ENCODE results near the gene C6orf89.

C6orf89 gene

DNA sequence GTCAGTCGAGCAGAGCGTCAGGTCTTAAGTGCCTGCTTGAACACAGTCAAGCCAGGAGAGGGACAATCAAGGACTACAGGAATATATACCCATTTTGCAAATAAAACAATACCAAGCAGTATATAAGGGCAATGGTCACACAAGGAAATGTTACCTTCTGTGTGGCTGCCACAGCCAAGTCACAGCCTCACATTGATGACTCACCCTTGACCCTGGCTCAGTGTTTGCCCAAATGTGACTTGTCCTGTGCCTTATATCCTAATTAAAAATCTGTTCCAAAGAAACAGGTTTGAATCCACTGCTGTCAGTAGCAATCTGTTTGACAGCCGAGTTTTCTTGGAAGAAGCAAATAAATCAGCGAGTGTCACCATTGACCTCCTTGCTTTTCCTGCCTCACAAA is 34.3 kb downstream of the C6orf89 start:
- Histone ChIP-seq H3K27me3 (ENCODE audit: insufficient read depth, poor library complexity, severe bottlenecking) (no peaks in the 10 kb centered on the region), H3K27ac (replicated peaks) (no peak overlapping the region), H3K4me3 (replicated peaks; ENCODE audit: insufficient read depth, low read length) (no peak overlapping the region)
- TF ChIP-seq POLR2AphosphoS5 (IDR thresholded peaks at IDR 0.05; ENCODE audit: low read depth) = no peak
- no peak for DNase-seq (ENCODE audit: low read depth in 1 of 2, low spot score in 1 of 2)

DNA sequence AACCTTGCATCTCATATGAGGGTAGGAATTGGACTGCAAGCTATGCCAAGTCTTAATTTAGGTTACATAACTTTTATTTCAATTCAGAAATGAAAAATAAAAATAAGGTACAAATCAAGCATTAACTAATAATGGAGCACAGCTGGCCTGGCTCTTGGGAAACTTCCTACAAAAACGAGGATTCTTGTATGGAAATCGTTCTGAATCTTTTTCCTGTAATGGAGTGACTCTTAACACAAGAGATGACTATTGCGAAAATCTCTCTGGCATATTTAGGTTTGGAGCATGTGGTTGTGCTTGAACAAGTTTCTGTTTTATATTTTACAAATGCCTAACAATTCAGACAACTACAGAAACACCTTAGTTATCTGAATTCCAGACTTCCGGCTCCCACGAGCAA is 34.8 kb downstream of the C6orf89 start:
- TF ChIP-seq, protein P1, sequence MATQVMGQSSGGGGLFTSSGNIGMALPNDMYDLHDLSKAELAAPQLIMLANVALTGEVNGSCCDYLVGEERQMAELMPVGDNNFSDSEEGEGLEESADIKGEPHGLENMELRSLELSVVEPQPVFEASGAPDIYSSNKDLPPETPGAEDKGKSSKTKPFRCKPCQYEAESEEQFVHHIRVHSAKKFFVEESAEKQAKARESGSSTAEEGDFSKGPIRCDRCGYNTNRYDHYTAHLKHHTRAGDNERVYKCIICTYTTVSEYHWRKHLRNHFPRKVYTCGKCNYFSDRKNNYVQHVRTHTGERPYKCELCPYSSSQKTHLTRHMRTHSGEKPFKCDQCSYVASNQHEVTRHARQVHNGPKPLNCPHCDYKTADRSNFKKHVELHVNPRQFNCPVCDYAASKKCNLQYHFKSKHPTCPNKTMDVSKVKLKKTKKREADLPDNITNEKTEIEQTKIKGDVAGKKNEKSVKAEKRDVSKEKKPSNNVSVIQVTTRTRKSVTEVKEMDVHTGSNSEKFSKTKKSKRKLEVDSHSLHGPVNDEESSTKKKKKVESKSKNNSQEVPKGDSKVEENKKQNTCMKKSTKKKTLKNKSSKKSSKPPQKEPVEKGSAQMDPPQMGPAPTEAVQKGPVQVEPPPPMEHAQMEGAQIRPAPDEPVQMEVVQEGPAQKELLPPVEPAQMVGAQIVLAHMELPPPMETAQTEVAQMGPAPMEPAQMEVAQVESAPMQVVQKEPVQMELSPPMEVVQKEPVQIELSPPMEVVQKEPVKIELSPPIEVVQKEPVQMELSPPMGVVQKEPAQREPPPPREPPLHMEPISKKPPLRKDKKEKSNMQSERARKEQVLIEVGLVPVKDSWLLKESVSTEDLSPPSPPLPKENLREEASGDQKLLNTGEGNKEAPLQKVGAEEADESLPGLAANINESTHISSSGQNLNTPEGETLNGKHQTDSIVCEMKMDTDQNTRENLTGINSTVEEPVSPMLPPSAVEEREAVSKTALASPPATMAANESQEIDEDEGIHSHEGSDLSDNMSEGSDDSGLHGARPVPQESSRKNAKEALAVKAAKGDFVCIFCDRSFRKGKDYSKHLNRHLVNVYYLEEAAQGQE (IDR thresholded peaks at IDR 0.05; ENCODE audit: insufficient replicate concordance, low read depth) = no peak
- no peak for TF ChIP-seq GABPA (IDR thresholded peaks at IDR 0.05; ENCODE audit: low read depth)
- no peak for TF ChIP-seq SPI1 (IDR thresholded peaks at IDR 0.05; ENCODE audit: borderline replicate concordance, low read depth)
- TF ChIP-seq, protein P2, sequence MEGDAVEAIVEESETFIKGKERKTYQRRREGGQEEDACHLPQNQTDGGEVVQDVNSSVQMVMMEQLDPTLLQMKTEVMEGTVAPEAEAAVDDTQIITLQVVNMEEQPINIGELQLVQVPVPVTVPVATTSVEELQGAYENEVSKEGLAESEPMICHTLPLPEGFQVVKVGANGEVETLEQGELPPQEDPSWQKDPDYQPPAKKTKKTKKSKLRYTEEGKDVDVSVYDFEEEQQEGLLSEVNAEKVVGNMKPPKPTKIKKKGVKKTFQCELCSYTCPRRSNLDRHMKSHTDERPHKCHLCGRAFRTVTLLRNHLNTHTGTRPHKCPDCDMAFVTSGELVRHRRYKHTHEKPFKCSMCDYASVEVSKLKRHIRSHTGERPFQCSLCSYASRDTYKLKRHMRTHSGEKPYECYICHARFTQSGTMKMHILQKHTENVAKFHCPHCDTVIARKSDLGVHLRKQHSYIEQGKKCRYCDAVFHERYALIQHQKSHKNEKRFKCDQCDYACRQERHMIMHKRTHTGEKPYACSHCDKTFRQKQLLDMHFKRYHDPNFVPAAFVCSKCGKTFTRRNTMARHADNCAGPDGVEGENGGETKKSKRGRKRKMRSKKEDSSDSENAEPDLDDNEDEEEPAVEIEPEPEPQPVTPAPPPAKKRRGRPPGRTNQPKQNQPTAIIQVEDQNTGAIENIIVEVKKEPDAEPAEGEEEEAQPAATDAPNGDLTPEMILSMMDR (IDR thresholded peaks at IDR 0.05; ENCODE audit: insufficient read depth, low read length) = no peak
- Histone ChIP-seq H3K4me3 (replicated peaks; ENCODE audit: insufficient read depth, low read length) (no peak overlapping the region), H3K27ac (replicated peaks) (no peak overlapping the region), H3K27me3 (ENCODE audit: insufficient read depth, poor library complexity, severe bottlenecking) (no peaks in the 10 kb centered on the region)
- DNase-seq (ENCODE audit: low read depth in 1 of 2, low spot score in 1 of 2) = no peak

DNA sequence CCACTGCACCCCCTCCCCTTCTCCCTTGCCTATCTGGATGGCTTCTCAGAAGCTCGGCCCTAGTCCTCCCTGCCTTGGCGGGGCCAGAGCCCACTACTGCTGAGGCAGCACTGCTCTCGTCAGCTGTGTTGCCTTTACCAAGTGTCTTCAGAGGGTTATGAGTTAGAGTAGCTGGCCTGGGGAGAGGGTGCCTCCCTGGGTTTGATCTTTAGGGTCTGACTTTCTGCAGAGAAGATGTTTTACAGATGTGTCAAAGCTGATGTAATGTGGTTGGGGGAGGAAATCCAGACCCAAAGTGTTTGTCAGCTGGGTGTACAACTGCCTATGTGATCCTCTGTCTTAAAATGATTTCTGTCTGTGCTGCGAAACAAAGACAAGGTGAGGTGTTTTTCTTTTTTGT is 38.4 kb downstream of the C6orf89 start:
- no peaks in the 10 kb centered on the region for H3K27me3 ChIP-seq (ENCODE audit: insufficient read depth, poor library complexity, severe bottlenecking)
- TF ChIP-seq, protein P1 (IDR thresholded peaks at IDR 0.05; ENCODE audit: insufficient replicate concordance, low read depth) = no peak
- no peak for TF ChIP-seq SPI1 (IDR thresholded peaks at IDR 0.05; ENCODE audit: borderline replicate concordance, low read depth)
- no peak for TF ChIP-seq GABPA (IDR thresholded peaks at IDR 0.05; ENCODE audit: low read depth)
- TF ChIP-seq POLR2AphosphoS5 (IDR thresholded peaks at IDR 0.05; ENCODE audit: low read depth) = no peak
- TF ChIP-seq, protein P2 (IDR thresholded peaks at IDR 0.05; ENCODE audit: insufficient read depth, low read length) = no peak
- H3K4me3 ChIP-seq (replicated peaks; ENCODE audit: insufficient read depth, low read length) = no peak overlapping the region
- H3K27ac ChIP-seq (replicated peaks) = no peak overlapping the region
- DNase-seq (ENCODE audit: low read depth in 1 of 2, low spot score in 1 of 2) = no peak

DNA sequence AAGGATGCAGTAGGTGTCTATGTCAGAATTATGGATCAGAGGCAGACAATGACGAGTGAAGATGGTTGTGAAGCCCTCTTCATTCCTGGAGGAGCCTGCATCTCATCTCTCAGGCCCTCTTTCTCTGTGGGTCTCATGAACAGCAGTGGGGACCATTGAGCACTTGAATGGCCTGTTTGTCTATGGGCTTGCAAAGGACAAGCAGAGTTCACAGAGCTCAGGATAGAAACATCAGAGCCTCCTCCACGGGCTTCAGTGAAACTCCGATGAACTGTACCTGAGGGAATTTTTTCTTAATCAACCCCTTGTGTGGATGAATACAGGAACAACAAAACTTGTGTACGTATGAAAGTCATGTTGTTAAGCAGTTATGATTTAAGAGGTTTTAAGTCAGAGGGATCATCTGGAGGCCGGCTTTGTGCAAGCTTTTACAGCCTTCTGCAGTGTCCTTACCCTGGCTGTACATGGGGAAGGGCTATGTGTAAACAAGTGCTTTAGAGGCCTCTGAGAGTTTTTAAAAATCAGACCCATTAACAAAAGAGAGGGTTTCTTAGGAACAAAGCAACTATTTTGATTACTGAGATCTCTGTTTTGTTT is 39.1 kb downstream of the C6orf89 start:
- Histone ChIP-seq H3K27ac (replicated peaks) (no peak overlapping the region), H3K4me3 (replicated peaks; ENCODE audit: insufficient read depth, low read length) (no peak overlapping the region), H3K27me3 (ENCODE audit: insufficient read depth, poor library complexity, severe bottlenecking) (no peaks in the 10 kb centered on the region)
- DNase-seq (ENCODE audit: low read depth in 1 of 2, low spot score in 1 of 2) = no peak
- TF ChIP-seq, protein P1 (IDR thresholded peaks at IDR 0.05; ENCODE audit: insufficient replicate concordance, low read depth) = no peak
- TF ChIP-seq, protein P2 (IDR thresholded peaks at IDR 0.05; ENCODE audit: insufficient read depth, low read length) = no peak
- TF ChIP-seq GABPA (IDR thresholded peaks at IDR 0.05; ENCODE audit: low read depth) = no peak
- TF ChIP-seq SPI1 (IDR thresholded peaks at IDR 0.05; ENCODE audit: borderline replicate concordance, low read depth) = no peak
- no peak for TF ChIP-seq POLR2AphosphoS5 (IDR thresholded peaks at IDR 0.05; ENCODE audit: low read depth)

Data from HL-60 (cell line).